HG02571 (cell line): Measurements from ENCODE around the gene RGL2.

Experiments used
- ATAC-seq: cut with Tn5 transposase; IDR thresholded peaks from one replicate; pipeline ENCODE4 v1.9.1; 2021; ENCODE audit warnings: mild to moderate bottlenecking, moderate library complexity; ENCODE audit not compliant: unreplicated experiment

Gene RGL2

GRCh38 chr6:33248932-33249731, 49.6 kb downstream of the RGL2 start:
- ATAC-seq, result peak; percentile 86

- peak; percentile 3 for ATAC-seq
These were observed 50.2 kb downstream of the RGL2 start for GRCh38 chr6:33248643-33248931.

- no peak for ATAC-seq
These were observed 50.6 kb downstream of the RGL2 start for GRCh38 chr6:33247977-33248642.

GRCh38 chr6:33243476-33243875, 55.3 kb downstream of the RGL2 start:
- no peak for ATAC-seq

GRCh38 chr6:33241968-33242367, 56.8 kb downstream of the RGL2 start:
- no peak for ATAC-seq
